Liver (tissue), 9 donors: ENCODE measurements around the gene DNAH17. TPM values are rescaled to one million over a fixed set of nuclear protein-coding genes. Genes with fewer than 3 reads are reported as not detected.

Experiments used
- DNase-seq: peaks from one replicate; pipeline ENCODE4 v3.0.0-alpha.2; 2017; ENCODE audit warnings: low spot score
- H3K27ac ChIP-seq, 2 donors: one replicate each; pipeline ENCODE4 v1.7.0; 2013; ENCODE audit warnings: inconsistent platforms in 2 of 2, low read length in 2 of 2, control low read depth in 1 of 2, low read depth in 1 of 2, mild to moderate bottlenecking in 1 of 2
- H3K27me3 ChIP-seq, 4 donors: one replicate each; pipeline versions ENCODE4 v1.6.1 to v1.7.0; 2013; ENCODE audit warnings: low read length in 3 of 4, inconsistent platforms in 1 of 4, mild to moderate bottlenecking in 1 of 4, moderate library complexity in 1 of 4; ENCODE audit not compliant: control insufficient read depth in 4 of 4, insufficient read depth in 4 of 4
- H3K36me3 ChIP-seq, 4 donors: one replicate each; pipeline versions ENCODE4 v1.6.1 to v1.7.0; 2013; ENCODE audit warnings: low read length in 3 of 4, mild to moderate bottlenecking in 3 of 4, low read depth in 1 of 4, moderate library complexity in 1 of 4; ENCODE audit not compliant: control insufficient read depth in 4 of 4, insufficient read depth in 3 of 4
- H3K4me1 ChIP-seq, 4 donors: one replicate each; pipeline versions ENCODE4 v1.6.1 to v1.7.0; 2013; ENCODE audit warnings: low read length in 3 of 4, mild to moderate bottlenecking in 3 of 4, moderate library complexity in 1 of 4; ENCODE audit not compliant: control insufficient read depth in 4 of 4, insufficient read depth in 4 of 4
- H3K4me3 ChIP-seq, 3 donors: one replicate each; pipeline versions ENCODE4 v1.6.1 to v1.7.0; 2013; ENCODE audit warnings: low read length in 3 of 3, control low read depth in 1 of 3, low read depth in 1 of 3, mild to moderate bottlenecking in 1 of 3
- H3K9ac ChIP-seq, 2 donors: one replicate each; pipeline ENCODE4 v1.7.0; 2013; ENCODE audit warnings: low read length in 2 of 2, mild to moderate bottlenecking in 2 of 2, moderate library complexity in 2 of 2, control low read depth in 1 of 2, low read depth in 1 of 2
- H3K9me3 ChIP-seq, 4 donors: one replicate each; pipeline versions ENCODE4 v1.6.1 to v1.7.0; 2013; ENCODE audit warnings: low read length in 3 of 4; ENCODE audit not compliant: control insufficient read depth in 4 of 4
- FOXA1 ChIP-seq: IDR thresholded peaks from 2 replicates; pipeline ENCODE4 v1.6.1; 2016; ENCODE audit warnings: antibody characterized with exemption
- FOXA2 ChIP-seq: IDR thresholded peaks from 2 replicates; pipeline ENCODE4 v1.6.1; 2016; ENCODE audit warnings: antibody characterized with exemption
- GABPA ChIP-seq, 2 donors: IDR thresholded peaks in 1 of 2; conservative IDR thresholded peaks in 1 of 2; 2 replicates each; pipeline ENCODE4 v1.6.1; 2016; ENCODE audit warnings: antibody characterized with exemption in 2 of 2, mild to moderate bottlenecking in 1 of 2, moderate library complexity in 1 of 2
- HNF4G ChIP-seq: IDR thresholded peaks from 2 replicates; pipeline ENCODE4 v1.6.1; 2016; ENCODE audit warnings: antibody characterized with exemption
- NR2F2 ChIP-seq: IDR thresholded peaks from 2 replicates; pipeline ENCODE4 v1.6.1; 2016; ENCODE audit warnings: antibody characterized with exemption
- RAD21 ChIP-seq, 2 donors: IDR thresholded peaks; 2 replicates each; pipeline ENCODE4 v1.6.1; 2016; ENCODE audit warnings: antibody characterized with exemption in 2 of 2, mild to moderate bottlenecking in 2 of 2
- RXRA ChIP-seq, 2 donors: IDR thresholded peaks; 2 replicates each; pipeline ENCODE4 v1.6.1; 2017 to 2018; ENCODE audit warnings: antibody characterized with exemption in 2 of 2, mild to moderate bottlenecking in 1 of 2
- TAF1 ChIP-seq: conservative IDR thresholded peaks from 2 replicates; pipeline ENCODE4 v1.6.1; 2016; ENCODE audit warnings: antibody characterized with exemption, mild to moderate bottlenecking
- WGBS: extraction: QIAGEN DNeasy Blood & Tissue Kit; methylation state at CpG from one replicate; pipeline ENCODE4 v1.1.7; 2013; 5-methylcytosine and 5-hydroxymethylcytosine counted together
- polyA plus RNA-seq, 2 donors: library from polyadenylated mRNA; stranded (reverse) in 1 of 2; unstranded in 1 of 2; fragments of 200-250 nt in 1 of 2; fragments of >200 nt in 1 of 2; fragmentation: Nextera tagmentation in 1 of 2; extraction: Ambion mirVana in 1 of 2; gene quantifications; one replicate each; pipeline versions ENCODE4 v1.2.1 to v1.2.3, GENCODE V29; 2013 to 2015
- total RNA-seq, 2 donors: library from RNA; depleted of rRNA; stranded (reverse); fragments of >200 nt; gene quantifications; one replicate each; pipeline ENCODE4 v1.2.3, GENCODE V29; 2014
- TF ChIP-seq, protein P1 (sequence below): IDR thresholded peaks from 2 replicates; pipeline ENCODE4 v1.6.1; 2016; ENCODE audit warnings: antibody characterized with exemption, mild to moderate bottlenecking
- TF ChIP-seq, protein P2 (sequence below): fragments of 150-350 bp; IDR thresholded peaks from 2 replicates; pipeline ENCODE4 v1.5.1; 2017; ENCODE audit warnings: improper control_type of control experiment, low read depth, low read length; ENCODE audit not compliant: missing input control
- TF ChIP-seq, protein P3 (sequence below): IDR thresholded peaks from 2 replicates; pipeline ENCODE4 v1.6.1; 2016; ENCODE audit warnings: antibody characterized with exemption
- donor health status: healthy.
- donor health status: healthy.
- donor health status: healthy.
- donor health status: healthy.
- donor health status: healthy.

Gene DNAH17
- total and polyA plus RNA-seq, 4 donors: 0.09 to 0.79 TPM; not detected in 2

DNA sequence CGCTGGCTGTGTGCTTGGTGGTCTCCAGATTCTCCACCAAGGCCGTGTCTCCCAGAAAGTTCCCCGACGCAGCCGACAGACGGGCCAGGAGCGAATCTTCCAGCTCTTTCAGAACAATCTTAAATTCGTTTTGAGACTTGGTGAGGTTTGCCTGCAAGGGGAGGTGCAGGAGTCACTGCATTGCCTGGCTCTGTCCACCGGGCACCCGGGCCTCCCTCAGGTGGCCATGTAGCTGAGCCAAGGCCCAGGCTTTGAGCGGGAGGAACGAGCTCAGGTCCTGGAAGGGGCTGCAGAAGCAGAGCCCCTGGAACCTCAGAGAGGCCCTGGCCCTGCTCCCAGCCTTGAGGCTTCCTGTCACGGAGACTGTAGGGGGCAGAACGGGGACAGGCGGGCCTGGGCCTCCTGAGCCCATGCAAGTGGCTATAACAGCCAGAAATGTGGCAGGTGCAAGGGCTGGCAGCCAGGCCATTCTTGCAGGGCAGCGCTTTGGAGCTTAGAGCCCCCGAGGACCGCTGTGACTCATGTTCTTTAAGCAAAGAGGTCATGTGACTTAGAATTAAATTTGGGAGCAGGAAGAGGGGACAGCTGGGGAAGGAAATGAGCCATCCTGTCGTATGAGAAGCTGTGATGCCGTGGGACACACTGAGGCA lies 126.4 kb downstream of the DNAH17 start:
- Histone ChIP-seq H3K36me3 (no peaks in the 10 kb centered on the region), H3K27ac (no peak overlapping the region), H3K9me3 (no peaks in the 10 kb centered on the region), H3K9ac (no peak overlapping the region), H3K4me1 (no peaks in the 10 kb centered on the region), H3K27me3 (no peaks in the 10 kb centered on the region), H3K4me3 (no peak overlapping the region)
- no peak for DNase-seq
- WGBS: 78% methylated on average over 20 of the region's 20 CpGs
- TF ChIP-seq NR2F2 (no peak), RAD21 (IDR thresholded peaks at IDR 0.05) (no peak), FOXA2 (no peak), HNF4G (no peak)

DNA sequence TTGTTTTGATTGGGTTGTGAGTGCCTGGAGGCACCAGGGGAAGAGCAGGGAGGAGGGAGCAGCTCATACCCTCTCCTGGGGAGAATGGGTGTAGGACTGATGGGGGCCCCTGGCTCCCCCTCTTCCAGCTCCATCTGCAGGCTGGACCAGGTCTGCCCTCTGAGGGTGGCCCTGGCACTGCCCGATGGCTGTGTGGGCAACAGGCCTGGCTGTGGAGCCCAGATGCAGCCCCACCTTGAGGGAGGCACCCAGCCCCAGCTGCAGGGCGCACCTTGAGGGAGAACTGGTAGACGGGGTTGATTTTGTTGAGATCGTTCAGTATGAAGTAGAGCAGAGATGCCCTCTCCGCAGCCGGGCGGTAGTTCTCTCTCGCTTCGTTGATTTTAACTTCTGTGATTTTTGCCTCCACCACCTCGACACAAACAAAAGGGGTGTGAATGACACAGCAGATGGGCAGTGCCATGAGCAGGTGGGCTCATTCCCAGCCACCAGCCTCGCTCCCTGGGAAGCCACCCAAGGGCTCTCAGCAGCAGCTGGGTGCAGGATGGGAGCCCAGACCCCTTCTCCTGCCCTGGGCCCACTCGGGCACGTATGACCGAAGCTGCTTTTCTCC lies 127.1 kb downstream of the DNAH17 start:
- no peak for DNase-seq
- Histone ChIP-seq H3K9me3 (no peaks in the 10 kb centered on the region), H3K4me1 (no peaks in the 10 kb centered on the region), H3K27ac (no peak overlapping the region), H3K4me3 (no peak overlapping the region), H3K9ac (no peak overlapping the region), H3K27me3 (no peaks in the 10 kb centered on the region), H3K36me3 (no peaks in the 10 kb centered on the region)
- TF ChIP-seq FOXA2 (no peak), NR2F2 (no peak), FOXA1 (no peak), RXRA (IDR thresholded peaks at IDR 0.05) (no peak), HNF4G (no peak), TAF1 (no peak), GABPA (IDR thresholded peaks at IDR 0.05 in 1 of 2, conservative IDR thresholded peaks at IDR 0.05 in 1 of 2) (no peak)
- TF ChIP-seq, protein P1, sequence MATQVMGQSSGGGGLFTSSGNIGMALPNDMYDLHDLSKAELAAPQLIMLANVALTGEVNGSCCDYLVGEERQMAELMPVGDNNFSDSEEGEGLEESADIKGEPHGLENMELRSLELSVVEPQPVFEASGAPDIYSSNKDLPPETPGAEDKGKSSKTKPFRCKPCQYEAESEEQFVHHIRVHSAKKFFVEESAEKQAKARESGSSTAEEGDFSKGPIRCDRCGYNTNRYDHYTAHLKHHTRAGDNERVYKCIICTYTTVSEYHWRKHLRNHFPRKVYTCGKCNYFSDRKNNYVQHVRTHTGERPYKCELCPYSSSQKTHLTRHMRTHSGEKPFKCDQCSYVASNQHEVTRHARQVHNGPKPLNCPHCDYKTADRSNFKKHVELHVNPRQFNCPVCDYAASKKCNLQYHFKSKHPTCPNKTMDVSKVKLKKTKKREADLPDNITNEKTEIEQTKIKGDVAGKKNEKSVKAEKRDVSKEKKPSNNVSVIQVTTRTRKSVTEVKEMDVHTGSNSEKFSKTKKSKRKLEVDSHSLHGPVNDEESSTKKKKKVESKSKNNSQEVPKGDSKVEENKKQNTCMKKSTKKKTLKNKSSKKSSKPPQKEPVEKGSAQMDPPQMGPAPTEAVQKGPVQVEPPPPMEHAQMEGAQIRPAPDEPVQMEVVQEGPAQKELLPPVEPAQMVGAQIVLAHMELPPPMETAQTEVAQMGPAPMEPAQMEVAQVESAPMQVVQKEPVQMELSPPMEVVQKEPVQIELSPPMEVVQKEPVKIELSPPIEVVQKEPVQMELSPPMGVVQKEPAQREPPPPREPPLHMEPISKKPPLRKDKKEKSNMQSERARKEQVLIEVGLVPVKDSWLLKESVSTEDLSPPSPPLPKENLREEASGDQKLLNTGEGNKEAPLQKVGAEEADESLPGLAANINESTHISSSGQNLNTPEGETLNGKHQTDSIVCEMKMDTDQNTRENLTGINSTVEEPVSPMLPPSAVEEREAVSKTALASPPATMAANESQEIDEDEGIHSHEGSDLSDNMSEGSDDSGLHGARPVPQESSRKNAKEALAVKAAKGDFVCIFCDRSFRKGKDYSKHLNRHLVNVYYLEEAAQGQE: no peak
- TF ChIP-seq, protein P2, sequence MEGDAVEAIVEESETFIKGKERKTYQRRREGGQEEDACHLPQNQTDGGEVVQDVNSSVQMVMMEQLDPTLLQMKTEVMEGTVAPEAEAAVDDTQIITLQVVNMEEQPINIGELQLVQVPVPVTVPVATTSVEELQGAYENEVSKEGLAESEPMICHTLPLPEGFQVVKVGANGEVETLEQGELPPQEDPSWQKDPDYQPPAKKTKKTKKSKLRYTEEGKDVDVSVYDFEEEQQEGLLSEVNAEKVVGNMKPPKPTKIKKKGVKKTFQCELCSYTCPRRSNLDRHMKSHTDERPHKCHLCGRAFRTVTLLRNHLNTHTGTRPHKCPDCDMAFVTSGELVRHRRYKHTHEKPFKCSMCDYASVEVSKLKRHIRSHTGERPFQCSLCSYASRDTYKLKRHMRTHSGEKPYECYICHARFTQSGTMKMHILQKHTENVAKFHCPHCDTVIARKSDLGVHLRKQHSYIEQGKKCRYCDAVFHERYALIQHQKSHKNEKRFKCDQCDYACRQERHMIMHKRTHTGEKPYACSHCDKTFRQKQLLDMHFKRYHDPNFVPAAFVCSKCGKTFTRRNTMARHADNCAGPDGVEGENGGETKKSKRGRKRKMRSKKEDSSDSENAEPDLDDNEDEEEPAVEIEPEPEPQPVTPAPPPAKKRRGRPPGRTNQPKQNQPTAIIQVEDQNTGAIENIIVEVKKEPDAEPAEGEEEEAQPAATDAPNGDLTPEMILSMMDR: no peak
- TF ChIP-seq, protein P3, sequence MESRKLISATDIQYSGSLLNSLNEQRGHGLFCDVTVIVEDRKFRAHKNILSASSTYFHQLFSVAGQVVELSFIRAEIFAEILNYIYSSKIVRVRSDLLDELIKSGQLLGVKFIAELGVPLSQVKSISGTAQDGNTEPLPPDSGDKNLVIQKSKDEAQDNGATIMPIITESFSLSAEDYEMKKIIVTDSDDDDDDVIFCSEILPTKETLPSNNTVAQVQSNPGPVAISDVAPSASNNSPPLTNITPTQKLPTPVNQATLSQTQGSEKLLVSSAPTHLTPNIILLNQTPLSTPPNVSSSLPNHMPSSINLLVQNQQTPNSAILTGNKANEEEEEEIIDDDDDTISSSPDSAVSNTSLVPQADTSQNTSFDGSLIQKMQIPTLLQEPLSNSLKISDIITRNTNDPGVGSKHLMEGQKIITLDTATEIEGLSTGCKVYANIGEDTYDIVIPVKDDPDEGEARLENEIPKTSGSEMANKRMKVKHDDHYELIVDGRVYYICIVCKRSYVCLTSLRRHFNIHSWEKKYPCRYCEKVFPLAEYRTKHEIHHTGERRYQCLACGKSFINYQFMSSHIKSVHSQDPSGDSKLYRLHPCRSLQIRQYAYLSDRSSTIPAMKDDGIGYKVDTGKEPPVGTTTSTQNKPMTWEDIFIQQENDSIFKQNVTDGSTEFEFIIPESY: no peak
- WGBS: 95% methylated on average over 14 of the region's 14 CpGs
